Mucosa of descending colon (tissue), 3 donors: ENCODE results near the gene PTPN2. TPM values are rescaled to one million over a fixed set of nuclear protein-coding genes. Genes with fewer than 3 reads are reported as not detected.
A peak's percentile ranks its signal among the peaks of the same experiment; 100 is the strongest.

Experiments
- ATAC-seq: fragments of 200-7000 bp; cut with Tn5 transposase; one replicate; pipeline ENCODE4 v1.9.1; 2020; ENCODE audit warnings: mild to moderate bottlenecking, moderate library complexity
- DNase-seq, 3 donors: peaks; one replicate each; pipeline ENCODE4 v3.0.0-alpha.2; 2020
- H3K36me3 ChIP-seq: fragments of 200-600 bp; one replicate; pipeline ENCODE4 v1.8.0; 2021; ENCODE audit warnings: low read depth, mild to moderate bottlenecking
- H3K4me1 ChIP-seq: fragments of 200-600 bp; one replicate; pipeline ENCODE4 v1.8.0; 2021; ENCODE audit warnings: low read depth, mild to moderate bottlenecking
- H3K4me3 ChIP-seq: fragments of 200-600 bp; one replicate; pipeline ENCODE4 v1.8.0; 2021; ENCODE audit warnings: mild to moderate bottlenecking
- H3K9me3 ChIP-seq: fragments of 200-600 bp; one replicate; pipeline ENCODE4 v1.8.0; 2021; ENCODE audit warnings: mild to moderate bottlenecking
- CTCF ChIP-seq: fragments of 200-600 bp; IDR thresholded peaks from one replicate; pipeline ENCODE4 v1.8.0; 2022; ENCODE audit warnings: antibody characterized with exemption, mild to moderate bottlenecking
- intact Hi-C, 2 donors: fragments of 100-400 bp; cut with DNase I in 1 of 2; cut with micrococcal nuclease in 1 of 2; formaldehyde crosslinking; loops; one replicate each; pipeline versions ENCODE4 v1.11.0 to v1.11.1; 2022; cut with DNase I, micrococcal nuclease
- total RNA-seq, 3 donors: library from RNA; stranded (reverse); fragmentation: NEBNext Ultra II Directional in 2 of 3; extraction: Animal tissue kit (Norgen Biotek cat#: 25700) in 2 of 3; gene quantifications; one replicate each; pipeline versions ENCODE4 v1.2.1 to v1.2.4, GENCODE V29; 2021 to 2023
- donor health status: DM: no; HTN: no; CAD: no; lungs with moderate emphysema.
- donor health status: DM: no; HTN: no; CAD: no.
- donor health status: DM: no; HTN: yes; CAD: no.

The PTPN2 gene
- total RNA-seq, 3 donors from 2014 or later: 28.9 to 42.0 (median 38.4) TPM

- no peaks in the 10 kb centered on the region for H3K9me3 ChIP-seq
- intact Hi-C loops: no loop called here
- no peak for TF ChIP-seq CTCF
Observed at GRCh38 chr18:12890964-12891363, 6.9 kb upstream of the PTPN2 start.

GRCh38 chr18:12886498-12887126, 2.6 kb upstream of the PTPN2 start:
- no peak for ATAC-seq
- TF ChIP-seq CTCF: no peak
- intact Hi-C loops: loop anchor here in 1 of 2 donors (10.0 kb wide), 1 partner anchor 52 kb away; no protein-coding TSS in a partner anchor

More at GRCh38 chr18:12890964-12891363, 6.9 kb upstream of the PTPN2 start:
- H3K4me3 ChIP-seq: no peak overlapping the region
- no peaks in the 10 kb centered on the region for H3K4me1 ChIP-seq
- DNase-seq (no peak), ATAC-seq (no peak)
- no peaks in the 10 kb centered on the region for H3K36me3 ChIP-seq

GRCh38 chr18:12885500-12885899, 1.5 kb upstream of the PTPN2 start:
- ATAC-seq (no peak), DNase-seq (no peak)
- Histone ChIP-seq H3K4me3 (no peak overlapping the region), H3K4me1 (peaks cover 12% of the 10 kb centered on the region), H3K9me3 (no peaks in the 10 kb centered on the region), H3K36me3 (peaks cover 5% of the 10 kb centered on the region)
- TF ChIP-seq CTCF: no peak
- intact Hi-C loops: loop anchor here in 1 of 2 donors (10.0 kb wide), 1 partner anchor 51 kb away; no protein-coding TSS in a partner anchor

More at GRCh38 chr18:12886498-12887126, 2.6 kb upstream of the PTPN2 start:
- H3K4me3 ChIP-seq: no peak overlapping the region
- H3K4me1 ChIP-seq: peaks cover 11% of the 10 kb centered on the region
- no peaks in the 10 kb centered on the region for H3K9me3 ChIP-seq
- DNase-seq: no peak
- H3K36me3 ChIP-seq: peaks cover 5% of the 10 kb centered on the region

- H3K4me3 ChIP-seq: peak overlapping the region; percentile 59
- H3K4me1 ChIP-seq: peaks cover 12% of the 10 kb centered on the region
- TF ChIP-seq CTCF: no peak
- DNase-seq (peak in 1 of 3 donors; percentile 91), ATAC-seq (no peak)
- peaks cover 5% of the 10 kb centered on the region for H3K36me3 ChIP-seq
- no peaks in the 10 kb centered on the region for H3K9me3 ChIP-seq
- intact Hi-C loops: loop anchor here in 1 of 2 donors (10.0 kb wide), 1 partner anchor 50 kb away; no protein-coding TSS in a partner anchor
Observed at GRCh38 chr18:12884406-12885323, 628 bp upstream of the PTPN2 start.

GRCh38 chr18:12883372-12883683, 709 bp downstream of the PTPN2 start:
- intact Hi-C loops: loop anchor here in 1 of 2 donors (10.0 kb wide), 1 partner anchor 49 kb away; no protein-coding TSS in a partner anchor
- ATAC-seq (peak; percentile 29), DNase-seq (no peak)
- peaks cover 5% of the 10 kb centered on the region for H3K36me3 ChIP-seq
- TF ChIP-seq CTCF: no peak
- H3K4me3 ChIP-seq: peak overlapping the region; percentile 59
- H3K4me1 ChIP-seq: peaks cover 12% of the 10 kb centered on the region
- no peaks in the 10 kb centered on the region for H3K9me3 ChIP-seq
